Coronary artery (tissue), 2 donors: Measurements from ENCODE around the gene TENM3.

Experiments used
- DNase-seq: peaks from one replicate; pipeline ENCODE4 v3.0.0-alpha.2; 2017; ENCODE audit warnings: low spot score
- H3K27ac ChIP-seq, 2 donors: fragments of 200-600 bp; sonication (generic); one replicate each; pipeline ENCODE4 v1.5.1; 2016 to 2019
- H3K4me3 ChIP-seq: fragments of 200-600 bp; sonication (generic); 2 replicates; pipeline ENCODE4 v1.5.1; 2016; ENCODE audit warnings: mild to moderate bottlenecking, moderate library complexity
- CTCF ChIP-seq: fragments of 200-600 bp; sonication (generic); IDR thresholded peaks from one replicate; pipeline ENCODE4 v1.5.1; 2019; ENCODE audit warnings: antibody characterized with exemption

TENM3 gene

GRCh38 chr4:182695842-182696241, 452.6 kb downstream of the TENM3 start:
- Histone ChIP-seq H3K27ac (no peak overlapping the region), H3K4me3 (no peak overlapping the region)
- TF ChIP-seq CTCF, result no peak
- DNase-seq, result no peak

GRCh38 chr4:182697094-182697493, 453.9 kb downstream of the TENM3 start:
- H3K4me3 ChIP-seq, result no peak overlapping the region
- TF ChIP-seq CTCF, result no peak
- no peak for DNase-seq
- H3K27ac ChIP-seq, result no peak overlapping the region

- TF ChIP-seq CTCF, result no peak
- DNase-seq, result no peak
- Histone ChIP-seq H3K27ac (no peak overlapping the region), H3K4me3 (no peak overlapping the region)
These were observed 455.0 kb downstream of the TENM3 start for GRCh38 chr4:182698212-182698611.

- no peak for TF ChIP-seq CTCF
- no peak for DNase-seq
- H3K4me3 ChIP-seq, result no peak overlapping the region
- H3K27ac ChIP-seq, result no peak overlapping the region
These were observed 456.0 kb downstream of the TENM3 start for GRCh38 chr4:182699201-182699600.

- TF ChIP-seq CTCF, result no peak
These were observed 456.6 kb downstream of the TENM3 start for GRCh38 chr4:182699795-182700194.

GRCh38 chr4:182700362-182701160, 457.4 kb downstream of the TENM3 start:
- no peak overlapping the region for H3K27ac ChIP-seq
- DNase-seq, result no peak
- TF ChIP-seq CTCF, result no peak
- no peak overlapping the region for H3K4me3 ChIP-seq

More at GRCh38 chr4:182699795-182700194, 456.6 kb downstream of the TENM3 start:
- no peak for DNase-seq
- H3K4me3 ChIP-seq, result no peak overlapping the region
- no peak overlapping the region for H3K27ac ChIP-seq

- no peak overlapping the region for H3K4me3 ChIP-seq
- DNase-seq, result no peak
- no peak overlapping the region for H3K27ac ChIP-seq
- no peak for TF ChIP-seq CTCF
These were observed 460.9 kb downstream of the TENM3 start for GRCh38 chr4:182704077-182704476.
